Vagina (tissue), 2 donors: ENCODE measurements around the gene RBM42.

Experiments used
- CTCF ChIP-seq, 3 experiments: fragments of 450-650 bp in 2 of 3; fragments of 200-600 bp in 1 of 3; sonication (generic) in 1 of 3; IDR thresholded peaks; one replicate each; pipeline ENCODE4 v1.5.1; 2017 to 2019; ENCODE audit warnings: antibody characterized with exemption in 3 of 3, mild to moderate bottlenecking in 2 of 3, moderate library complexity in 2 of 3
- POLR2A ChIP-seq, 2 donors: fragments of 450-650 bp; IDR thresholded peaks; one replicate each; pipeline ENCODE4 v1.6.1; 2017; ENCODE audit warnings: antibody characterized with exemption in 2 of 2, mild to moderate bottlenecking in 2 of 2, moderate library complexity in 2 of 2

GRCh38 chr19:35633727-35634440 lies 5.0 kb downstream of the RBM42 start:
- no peak for TF ChIP-seq CTCF (IDR thresholded peaks at IDR 0.05)
- no peak for TF ChIP-seq POLR2A (IDR thresholded peaks at IDR 0.05)
